GM23338 (cell line): ENCODE data around the gene CNTROB. TPM values are rescaled to one million over a fixed set of nuclear protein-coding genes. Genes with fewer than 3 reads are reported as not detected.
A peak's percentile ranks its signal among the peaks of the same experiment; 100 is the strongest.

ENCODE experiments used
- ATAC-seq: fragments of 200-7000 bp; cut with Tn5 transposase; 3 replicates; pipeline ENCODE4 v1.9.1; 2020
- DNase-seq: peaks from one replicate; pipeline ENCODE4 v3.0.0-alpha.2; 2015; ENCODE audit warnings: low spot score
- H2AFZ ChIP-seq: fragments of 200-600 bp; sonication (generic); 2 replicates; pipeline ENCODE4 v1.8.0; 2016; ENCODE audit warnings: antibody characterized with exemption, mild to moderate bottlenecking, moderate library complexity
- H3F3A ChIP-seq: fragments of 200-600 bp; sonication (generic); replicated peaks from 2 replicates; pipeline ENCODE4 v1.8.0; 2017; ENCODE audit warnings: antibody characterized with exemption, mixed run types, low read depth
- H3K27ac ChIP-seq: fragments of 200-600 bp; sonication (generic); 2 replicates; pipeline ENCODE4 v1.6.1; 2016; ENCODE audit warnings: low read depth
- H3K27me3 ChIP-seq: fragments of 200-600 bp; sonication (generic); 2 replicates; pipeline ENCODE4 v1.8.0; 2016; ENCODE audit warnings: mild to moderate bottlenecking, mixed run types, moderate library complexity; ENCODE audit not compliant: insufficient read depth
- H3K36me3 ChIP-seq: fragments of 200-600 bp; sonication (generic); 2 replicates; pipeline ENCODE4 v1.8.0; 2016; ENCODE audit warnings: mild to moderate bottlenecking; ENCODE audit not compliant: insufficient read depth
- H3K4me1 ChIP-seq: fragments of 200-600 bp; sonication (generic); 2 replicates; pipeline ENCODE4 v1.8.0; 2016; ENCODE audit warnings: mild to moderate bottlenecking, moderate library complexity; ENCODE audit not compliant: insufficient read depth
- H3K4me2 ChIP-seq: fragments of 200-600 bp; sonication (generic); 2 replicates; pipeline ENCODE4 v1.7.1; 2017; ENCODE audit warnings: mixed run types
- H3K4me3 ChIP-seq: fragments of 200-600 bp; sonication (generic); 2 replicates; pipeline ENCODE4 v1.6.1; 2016; ENCODE audit warnings: mixed run types
- H3K79me2 ChIP-seq: fragments of 200-600 bp; sonication (generic); replicated peaks from 2 replicates; pipeline ENCODE4 v1.8.0; 2017; ENCODE audit warnings: mild to moderate bottlenecking; ENCODE audit not compliant: insufficient read depth
- H3K9me2 ChIP-seq: fragments of 200-600 bp; sonication (generic); 2 replicates; pipeline ENCODE4 v1.8.0; 2017; ENCODE audit not compliant: insufficient read depth
- H4K20me1 ChIP-seq: fragments of 200-600 bp; sonication (generic); replicated peaks from 2 replicates; pipeline ENCODE4 v1.8.0; 2017; ENCODE audit warnings: mild to moderate bottlenecking; ENCODE audit not compliant: insufficient read depth
- H3K27ac Mint-ChIP-seq: 2 replicates; pipeline ENCODE4 v1.8.0; 2020; ENCODE audit warnings: inconsistent platforms, mild to moderate bottlenecking, moderate library complexity, mixed read lengths
- H3K27me3 Mint-ChIP-seq: 3 replicates; pipeline ENCODE4 v1.8.0; 2022; ENCODE audit warnings: low read depth, mild to moderate bottlenecking, moderate library complexity, mixed read lengths, inconsistent platforms; ENCODE audit not compliant: insufficient read depth, poor library complexity
- H3K36me3 Mint-ChIP-seq: 3 replicates; pipeline ENCODE4 v1.8.0; 2021; ENCODE audit warnings: low read depth, mild to moderate bottlenecking, inconsistent platforms, moderate library complexity, mixed read lengths
- H3K4me1 Mint-ChIP-seq: 3 replicates; pipeline ENCODE4 v1.8.0; 2020; ENCODE audit warnings: mild to moderate bottlenecking, inconsistent platforms, mixed read lengths
- H3K4me3 Mint-ChIP-seq: 3 replicates; pipeline ENCODE4 v1.8.0; 2021; ENCODE audit warnings: moderate library complexity, mild to moderate bottlenecking, inconsistent platforms, mixed read lengths
- H3K9me3 Mint-ChIP-seq: 3 replicates; pipeline ENCODE4 v1.8.0; 2020; ENCODE audit warnings: moderate library complexity, mild to moderate bottlenecking, inconsistent platforms, mixed read lengths
- CREB1 ChIP-seq: fragments of 250-450 bp; sonication (Bioruptor Pico); IDR thresholded peaks from 2 replicates; pipeline ENCODE4 v1.5.0; 2020; ENCODE audit warnings: low read depth, mild to moderate bottlenecking, moderate library complexity
- CTCF ChIP-seq, 2 experiments: fragments of 200-600 bp in 1 of 2; sonication (generic) in 1 of 2; conservative IDR thresholded peaks; 2 replicates each; pipeline versions ENCODE4 v1.5.1 to v1.6.1; 2016 to 2017; ENCODE audit warnings: antibody characterized with exemption in 2 of 2, low read depth in 2 of 2, mild to moderate bottlenecking in 2 of 2, moderate library complexity in 1 of 2
- EZH2 ChIP-seq: fragments of 200-600 bp; sonication (generic); IDR thresholded peaks from one replicate; pipeline ENCODE4 v1.8.0; 2017; ENCODE audit warnings: antibody characterized with exemption, mild to moderate bottlenecking, low read depth; ENCODE audit not compliant: unreplicated experiment
- EZH2phosphoT487 ChIP-seq: fragments of 200-600 bp; sonication (generic); IDR thresholded peaks from one replicate; pipeline ENCODE4 v1.8.1; 2018; ENCODE audit warnings: antibody characterized with exemption; ENCODE audit not compliant: unreplicated experiment
- JUNB ChIP-seq: IDR thresholded peaks from one replicate; pipeline ENCODE4 v1.6.1; 2016; ENCODE audit warnings: antibody characterized with exemption; ENCODE audit not compliant: unreplicated experiment
- NANOG ChIP-seq: IDR thresholded peaks from 2 replicates; pipeline ENCODE4 v1.6.1; 2016; ENCODE audit warnings: antibody characterized with exemption, borderline replicate concordance
- POLR2AphosphoS5 ChIP-seq: IDR thresholded peaks from 2 replicates; pipeline ENCODE4 v1.6.1; 2016; ENCODE audit warnings: antibody characterized with exemption, low read depth
- REST ChIP-seq: IDR thresholded peaks from one replicate; pipeline ENCODE4 v1.6.1; 2018; ENCODE audit warnings: antibody characterized with exemption; ENCODE audit not compliant: unreplicated experiment
- STAT1 ChIP-seq: IDR thresholded peaks from one replicate; pipeline ENCODE4 v1.6.1; 2016; ENCODE audit warnings: antibody characterized with exemption; ENCODE audit not compliant: unreplicated experiment
- ZNF114 ChIP-seq: fragments of 250-450 bp; sonication (Bioruptor Pico); IDR thresholded peaks from 2 replicates; pipeline ENCODE4 v1.5.0; 2020; ENCODE audit warnings: mild to moderate bottlenecking, moderate library complexity
- ZNF331 ChIP-seq: fragments of 250-450 bp; sonication (Bioruptor Pico); IDR thresholded peaks from 2 replicates; pipeline ENCODE4 v1.5.0; 2020; ENCODE audit warnings: low read depth, mild to moderate bottlenecking, moderate library complexity
- ZNF462 ChIP-seq: fragments of 250-450 bp; sonication (Bioruptor Pico); IDR thresholded peaks from 2 replicates; pipeline ENCODE4 v1.5.0; 2020; ENCODE audit warnings: mild to moderate bottlenecking, moderate library complexity
- polyA plus RNA-seq: library from polyadenylated mRNA; unstranded; fragments of >200 nt; fragmentation: Nextera tagmentation; extraction: Ambion mirVana; gene quantifications from 2 replicates; pipeline ENCODE4 v1.2.1, GENCODE V29; 2016
- total RNA-seq: library from RNA; depleted of rRNA; stranded (reverse); fragments of >200 nt; shearing (Covaris generic); gene quantifications from 2 replicates; pipeline ENCODE4 v1.2.3, GENCODE V29; 2014
- TF ChIP-seq, protein P1 (sequence below): IDR thresholded peaks from 2 replicates; pipeline ENCODE4 v1.6.1; 2016; ENCODE audit warnings: antibody characterized with exemption

CNTROB gene
- total and polyA plus RNA-seq, 2 experiments from 2014 or later, result 16.3 to 18.5 TPM

- DNase-seq, result peak; percentile 23
- peak within 1 kb of the TSS; percentile 88 for H3K4me2 ChIP-seq
- H3K4me1 ChIP-seq, result peaks cover 38% of the 10 kb centered on the region
- H3K4me1 Mint-ChIP-seq, result peaks cover 3% of the 10 kb centered on the region; the same call in 2 of the 3 replicates
- no peak for TF ChIP-seq EZH2phosphoT487
- TF ChIP-seq CREB1, result no peak
- TF ChIP-seq REST, result no peak
- TF ChIP-seq ZNF462 (CRISPR knock-in tag), result no peak
- TF ChIP-seq NANOG, result no peak
- no peak for TF ChIP-seq JUNB
- no peak for TF ChIP-seq ZNF331 (CRISPR knock-in tag)
- no peak for TF ChIP-seq ZNF114 (CRISPR knock-in tag)
- TF ChIP-seq EZH2, result no peak
- no peak for TF ChIP-seq POLR2AphosphoS5
- TF ChIP-seq STAT1, result no peak
- TF ChIP-seq CTCF (conservative IDR thresholded peaks at IDR 0.05; ENCODE audit: low read depth in 2 of 2), result no peak
- TF ChIP-seq, protein P1, sequence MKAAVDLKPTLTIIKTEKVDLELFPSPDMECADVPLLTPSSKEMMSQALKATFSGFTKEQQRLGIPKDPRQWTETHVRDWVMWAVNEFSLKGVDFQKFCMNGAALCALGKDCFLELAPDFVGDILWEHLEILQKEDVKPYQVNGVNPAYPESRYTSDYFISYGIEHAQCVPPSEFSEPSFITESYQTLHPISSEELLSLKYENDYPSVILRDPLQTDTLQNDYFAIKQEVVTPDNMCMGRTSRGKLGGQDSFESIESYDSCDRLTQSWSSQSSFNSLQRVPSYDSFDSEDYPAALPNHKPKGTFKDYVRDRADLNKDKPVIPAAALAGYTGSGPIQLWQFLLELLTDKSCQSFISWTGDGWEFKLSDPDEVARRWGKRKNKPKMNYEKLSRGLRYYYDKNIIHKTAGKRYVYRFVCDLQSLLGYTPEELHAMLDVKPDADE, result no peak
- H2AFZ ChIP-seq, result peak within 1 kb of the TSS; percentile 99
- H3F3A ChIP-seq, result peaks cover 8% of the 10 kb centered on the region
- H3K9me3 Mint-ChIP-seq, result no peaks in the 10 kb centered on the region; the same call in 2 of the 3 replicates
- no peak within 1 kb of the TSS; the same call in 2 of the 3 replicates for H3K4me3 Mint-ChIP-seq
- peak within 1 kb of the TSS; percentile 65 for H3K4me3 ChIP-seq
- H3K27me3 Mint-ChIP-seq, result peaks cover 9% of the 10 kb centered on the region
- no peaks in the 10 kb centered on the region for H4K20me1 ChIP-seq
- H3K36me3 ChIP-seq, result 0 out of 2 replicates have a peak, but pooled peaks cover 3% of the 10 kb centered on the region
- H3K27ac Mint-ChIP-seq, result no peak within 1 kb of the TSS
- peaks cover 46% of the 10 kb centered on the region for H3K27me3 ChIP-seq
- H3K27ac ChIP-seq, result no peak within 1 kb of the TSS
- peak; percentile 8 for ATAC-seq
- no peaks in the 10 kb centered on the region for H3K79me2 ChIP-seq
- H3K36me3 Mint-ChIP-seq, result no peaks in the 10 kb centered on the region; the same call in 2 of the 3 replicates
- H3K9me2 ChIP-seq, result no peaks in the 10 kb centered on the region
These were observed 43.7 kb upstream of the CNTROB start, which contains the start of gene CHD3 for GRCh38 chr17:7888184-7888920. CHD3 (plus strand) TSS chr17:7888789; CDS start chr17:7889001, 212 bp downstream.
